ENCODE data around the gene GTF3C6.
"Not testable (repeated sequence)": the region's sequence is repeated elsewhere in the genome, so short reads cannot be mapped to it uniquely, and the experiment has no call there.

Gene GTF3C6

GRCh38 chr6:110958329-110959192 lies at the start of gene GTF3C6:
Gene GTF3C6 (plus strand): TSS chr6:110958706. CDS start chr6:110958770, 64 bp downstream.
- DNase-seq = peak; percentile 89 to 92

GRCh38 chr6:110930781-110931180 lies 27.7 kb upstream of the GTF3C6 start:
- DNase-seq = no peak

GRCh38 chr6:110933912-110934311 lies 24.6 kb upstream of the GTF3C6 start:
- DNase-seq = no peak

GRCh38 chr6:110934381-110934898 lies 24.1 kb upstream of the GTF3C6 start:
- DNase-seq = no peak

- no peak for DNase-seq
These were observed 23.3 kb upstream of the GTF3C6 start for GRCh38 chr6:110935171-110935570.

GRCh38 chr6:110938171-110938570 lies 20.3 kb upstream of the GTF3C6 start:
- no peak for DNase-seq

- DNase-seq = no peak
These were observed 18.9 kb upstream of the GTF3C6 start for GRCh38 chr6:110939429-110940200.

- DNase-seq = peak; percentile 12 to 42
These were observed 13.8 kb upstream of the GTF3C6 start for GRCh38 chr6:110944681-110945151.

GRCh38 chr6:110946498-110946897 lies 12.0 kb upstream of the GTF3C6 start:
- no peak for DNase-seq

- DNase-seq = no peak
These were observed 8.7 kb upstream of the GTF3C6 start for GRCh38 chr6:110949679-110950285.

GRCh38 chr6:110950440-110950839 lies 8.1 kb upstream of the GTF3C6 start:
- no peak for DNase-seq

- DNase-seq = no peak
These were observed 7.5 kb upstream of the GTF3C6 start for GRCh38 chr6:110951008-110951407.

GRCh38 chr6:110951986-110952794 lies 6.3 kb upstream of the GTF3C6 start:
- no peak for DNase-seq

- no peak for DNase-seq
These were observed 4.7 kb upstream of the GTF3C6 start for GRCh38 chr6:110953633-110954303.

- no peak for DNase-seq
These were observed 1.5 kb downstream of the GTF3C6 start for GRCh38 chr6:110960014-110960390.

- DNase-seq = not testable (repeated sequence)
These were observed 4.1 kb downstream of the GTF3C6 start for GRCh38 chr6:110962636-110963035.

GRCh38 chr6:110965629-110966229 lies 7.2 kb downstream of the GTF3C6 start:
- no peak for DNase-seq

GRCh38 chr6:110968661-110969060 lies 10.2 kb downstream of the GTF3C6 start:
- DNase-seq = not testable (repeated sequence)

GRCh38 chr6:110971468-110971867 lies 13.0 kb downstream of the GTF3C6 start:
- DNase-seq = no peak

GRCh38 chr6:110976575-110976974 lies 18.1 kb downstream of the GTF3C6 start:
- no peak for DNase-seq

- no peak for DNase-seq
These were observed 21.1 kb downstream of the GTF3C6 start for GRCh38 chr6:110979565-110980101.
